ENCODE data around the gene SPCS2. TPM values are rescaled to one million over a fixed set of nuclear protein-coding genes. Genes with fewer than 3 reads are reported as not detected.
"Not testable (repeated sequence)": the region's sequence is repeated elsewhere in the genome, so short reads cannot be mapped to it uniquely, and the experiment has no call there.

The SPCS2 gene
- total and polyA plus RNA-seq, 4 donors, result 32.4 to 186 (median 59.6) TPM

DNA sequence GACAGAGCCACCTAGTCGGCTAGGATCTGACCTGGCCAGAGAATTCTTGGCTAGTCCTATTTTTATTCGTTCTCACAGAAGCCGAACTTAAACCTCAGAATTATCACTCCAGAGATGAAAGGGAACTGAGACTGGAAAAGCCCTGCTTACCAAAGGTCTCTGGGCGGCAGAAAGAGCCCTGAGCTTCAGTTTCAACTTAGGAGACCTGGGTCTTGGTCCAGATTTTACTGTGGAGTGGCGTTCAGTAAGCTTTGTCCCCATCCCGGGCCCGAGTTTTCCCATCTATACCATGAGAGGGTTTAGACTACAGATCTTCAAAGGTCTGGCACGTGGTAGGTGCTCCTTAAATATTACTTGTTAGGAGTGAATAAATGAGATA, 40.2 kb downstream of the SPCS2 start:
- peak overlapping the region; percentile 72 to 86 for H3K27ac ChIP-seq (ENCODE audit: low read depth in 1 of 2, low read length in 2 of 2)
- H3K27me3 ChIP-seq (ENCODE audit: control insufficient read depth in 4 of 4, insufficient read depth in 4 of 4, low read length in 3 of 4), result no peaks in the 10 kb centered on the region
- peaks cover 3 to 29% (median 20%) of the 10 kb centered on the region in 4 donors for H3K4me1 ChIP-seq (ENCODE audit: control insufficient read depth in 4 of 4, insufficient read depth in 4 of 4, low read length in 3 of 4)
- DNase-seq (ENCODE audit: low spot score), result no peak
- no peaks in the 10 kb centered on the region for H3K9me3 ChIP-seq (ENCODE audit: control insufficient read depth in 4 of 4, low read length in 3 of 4)
- 3% methylated on average over 8 of the region's 8 CpGs for WGBS
- H3K4me3 ChIP-seq (ENCODE audit: low read depth in 1 of 3, low read length in 3 of 3), result peak overlapping the region; percentile 45 to 92 (median 83)
- TF ChIP-seq, protein P1, sequence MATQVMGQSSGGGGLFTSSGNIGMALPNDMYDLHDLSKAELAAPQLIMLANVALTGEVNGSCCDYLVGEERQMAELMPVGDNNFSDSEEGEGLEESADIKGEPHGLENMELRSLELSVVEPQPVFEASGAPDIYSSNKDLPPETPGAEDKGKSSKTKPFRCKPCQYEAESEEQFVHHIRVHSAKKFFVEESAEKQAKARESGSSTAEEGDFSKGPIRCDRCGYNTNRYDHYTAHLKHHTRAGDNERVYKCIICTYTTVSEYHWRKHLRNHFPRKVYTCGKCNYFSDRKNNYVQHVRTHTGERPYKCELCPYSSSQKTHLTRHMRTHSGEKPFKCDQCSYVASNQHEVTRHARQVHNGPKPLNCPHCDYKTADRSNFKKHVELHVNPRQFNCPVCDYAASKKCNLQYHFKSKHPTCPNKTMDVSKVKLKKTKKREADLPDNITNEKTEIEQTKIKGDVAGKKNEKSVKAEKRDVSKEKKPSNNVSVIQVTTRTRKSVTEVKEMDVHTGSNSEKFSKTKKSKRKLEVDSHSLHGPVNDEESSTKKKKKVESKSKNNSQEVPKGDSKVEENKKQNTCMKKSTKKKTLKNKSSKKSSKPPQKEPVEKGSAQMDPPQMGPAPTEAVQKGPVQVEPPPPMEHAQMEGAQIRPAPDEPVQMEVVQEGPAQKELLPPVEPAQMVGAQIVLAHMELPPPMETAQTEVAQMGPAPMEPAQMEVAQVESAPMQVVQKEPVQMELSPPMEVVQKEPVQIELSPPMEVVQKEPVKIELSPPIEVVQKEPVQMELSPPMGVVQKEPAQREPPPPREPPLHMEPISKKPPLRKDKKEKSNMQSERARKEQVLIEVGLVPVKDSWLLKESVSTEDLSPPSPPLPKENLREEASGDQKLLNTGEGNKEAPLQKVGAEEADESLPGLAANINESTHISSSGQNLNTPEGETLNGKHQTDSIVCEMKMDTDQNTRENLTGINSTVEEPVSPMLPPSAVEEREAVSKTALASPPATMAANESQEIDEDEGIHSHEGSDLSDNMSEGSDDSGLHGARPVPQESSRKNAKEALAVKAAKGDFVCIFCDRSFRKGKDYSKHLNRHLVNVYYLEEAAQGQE (IDR thresholded peaks at IDR 0.05), result no peak
- TF ChIP-seq NR2F2 (IDR thresholded peaks at IDR 0.05), result no peak
- H3K36me3 ChIP-seq (ENCODE audit: control insufficient read depth in 4 of 4, insufficient read depth in 3 of 4, low read depth in 1 of 4, low read length in 3 of 4), result peaks cover 0 to 3% (median under 1%) of the 10 kb centered on the region in 4 donors
- H3K9ac ChIP-seq (ENCODE audit: low read depth in 1 of 2, low read length in 2 of 2), result peak overlapping the region; percentile 89

DNA sequence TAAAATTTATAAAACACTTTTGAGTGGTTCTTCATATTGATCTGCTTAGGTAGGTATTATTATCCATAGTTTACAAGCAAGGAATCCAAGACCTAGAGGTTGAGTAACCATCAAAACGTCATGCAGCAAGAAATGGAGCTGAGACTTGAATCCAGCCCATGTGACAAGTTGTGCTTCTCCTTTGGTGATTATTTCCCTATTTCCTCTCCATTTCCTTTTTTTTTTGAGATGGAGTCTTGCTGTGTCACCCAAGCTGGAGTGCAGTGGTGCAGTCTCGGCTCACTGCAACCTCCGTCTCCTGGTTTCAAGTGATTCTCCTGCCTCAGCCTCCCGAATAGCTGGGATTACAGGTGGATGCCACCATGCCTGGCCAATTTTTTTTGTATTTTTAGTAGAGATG, 41.1 kb downstream of the SPCS2 start:
- not testable (repeated sequence) for H3K36me3 ChIP-seq (ENCODE audit: control insufficient read depth in 4 of 4, insufficient read depth in 3 of 4, low read depth in 1 of 4, low read length in 3 of 4); H3K4me3 ChIP-seq (ENCODE audit: low read depth in 1 of 3, low read length in 3 of 3); H3K27me3 ChIP-seq (ENCODE audit: control insufficient read depth in 4 of 4, insufficient read depth in 4 of 4, low read length in 3 of 4); H3K9me3 ChIP-seq (ENCODE audit: control insufficient read depth in 4 of 4, low read length in 3 of 4); H3K9ac ChIP-seq (ENCODE audit: low read depth in 1 of 2, low read length in 2 of 2); DNase-seq (ENCODE audit: low spot score); H3K27ac ChIP-seq (ENCODE audit: low read depth in 1 of 2, low read length in 2 of 2)
- H3K4me1 ChIP-seq (ENCODE audit: control insufficient read depth in 4 of 4, insufficient read depth in 4 of 4, low read length in 3 of 4), result peaks cover 3 to 21% (median 13%) of the 10 kb centered on the region in 4 donors
- WGBS, result 86% methylated on average over 4 of the region's 4 CpGs

DNA sequence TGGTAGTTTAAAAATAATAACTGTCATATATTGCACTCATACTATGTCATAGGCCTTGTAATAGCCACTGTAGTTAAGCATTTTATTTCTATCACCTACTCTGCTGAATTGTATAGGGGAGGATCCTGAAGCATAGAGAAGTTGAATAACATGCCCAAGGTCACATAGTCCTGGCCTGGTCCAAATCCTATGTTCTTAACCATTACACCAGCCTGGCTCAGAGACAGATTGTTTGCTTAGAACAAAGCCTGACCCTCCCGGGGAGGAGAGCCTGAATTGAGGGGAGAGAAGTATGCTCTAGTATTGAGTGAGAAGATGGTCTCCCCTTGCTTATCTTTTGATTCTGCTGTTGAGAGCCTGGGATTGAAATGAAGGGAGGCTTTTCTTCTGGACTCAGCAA, 41.9 kb downstream of the SPCS2 start:
- no peak for DNase-seq (ENCODE audit: low spot score)
- Histone ChIP-seq H3K9ac (ENCODE audit: low read depth in 1 of 2, low read length in 2 of 2) (no peak overlapping the region), H3K4me3 (ENCODE audit: low read depth in 1 of 3, low read length in 3 of 3) (no peak overlapping the region), H3K36me3 (ENCODE audit: control insufficient read depth in 4 of 4, insufficient read depth in 3 of 4, low read depth in 1 of 4, low read length in 3 of 4) (peaks cover 2 to 13% (median 8%) of the 10 kb centered on the region in 4 donors), H3K27ac (ENCODE audit: low read depth in 1 of 2, low read length in 2 of 2) (no peak overlapping the region), H3K9me3 (ENCODE audit: control insufficient read depth in 4 of 4, low read length in 3 of 4) (no peaks in the 10 kb centered on the region), H3K4me1 (ENCODE audit: control insufficient read depth in 4 of 4, insufficient read depth in 4 of 4, low read length in 3 of 4) (peaks cover 3 to 21% (median 13%) of the 10 kb centered on the region in 4 donors), H3K27me3 (ENCODE audit: control insufficient read depth in 4 of 4, insufficient read depth in 4 of 4, low read length in 3 of 4) (no peaks in the 10 kb centered on the region)
- 31% methylated on average over 1 of the region's 1 CpG for WGBS
- TF ChIP-seq, protein P2, sequence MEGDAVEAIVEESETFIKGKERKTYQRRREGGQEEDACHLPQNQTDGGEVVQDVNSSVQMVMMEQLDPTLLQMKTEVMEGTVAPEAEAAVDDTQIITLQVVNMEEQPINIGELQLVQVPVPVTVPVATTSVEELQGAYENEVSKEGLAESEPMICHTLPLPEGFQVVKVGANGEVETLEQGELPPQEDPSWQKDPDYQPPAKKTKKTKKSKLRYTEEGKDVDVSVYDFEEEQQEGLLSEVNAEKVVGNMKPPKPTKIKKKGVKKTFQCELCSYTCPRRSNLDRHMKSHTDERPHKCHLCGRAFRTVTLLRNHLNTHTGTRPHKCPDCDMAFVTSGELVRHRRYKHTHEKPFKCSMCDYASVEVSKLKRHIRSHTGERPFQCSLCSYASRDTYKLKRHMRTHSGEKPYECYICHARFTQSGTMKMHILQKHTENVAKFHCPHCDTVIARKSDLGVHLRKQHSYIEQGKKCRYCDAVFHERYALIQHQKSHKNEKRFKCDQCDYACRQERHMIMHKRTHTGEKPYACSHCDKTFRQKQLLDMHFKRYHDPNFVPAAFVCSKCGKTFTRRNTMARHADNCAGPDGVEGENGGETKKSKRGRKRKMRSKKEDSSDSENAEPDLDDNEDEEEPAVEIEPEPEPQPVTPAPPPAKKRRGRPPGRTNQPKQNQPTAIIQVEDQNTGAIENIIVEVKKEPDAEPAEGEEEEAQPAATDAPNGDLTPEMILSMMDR (IDR thresholded peaks at IDR 0.05; ENCODE audit: low read depth, low read length, missing input control), result no peak
- TF ChIP-seq HNF4G (IDR thresholded peaks at IDR 0.05) (no peak), SP1 (IDR thresholded peaks at IDR 0.05) (no peak)

DNA sequence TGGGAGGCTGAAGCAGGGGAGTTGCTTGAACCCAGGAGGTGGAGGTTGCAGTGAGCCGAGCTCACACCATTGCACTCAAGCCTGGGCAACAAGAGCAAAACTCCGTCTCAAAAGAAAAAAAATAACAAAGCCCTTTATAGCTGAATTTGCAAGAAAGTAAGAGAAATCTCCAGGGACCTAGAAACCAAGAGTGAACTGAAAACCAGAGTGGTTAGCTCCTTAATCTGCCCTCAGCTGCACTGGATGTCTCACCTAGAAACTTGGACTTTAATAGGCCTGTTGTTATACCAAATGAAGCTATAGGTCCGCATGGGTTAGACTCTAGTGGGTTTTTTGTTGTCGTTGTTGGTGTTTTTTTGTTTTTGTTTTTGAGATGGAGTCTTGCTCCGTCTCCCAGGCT, 43.8 kb downstream of the SPCS2 start:
- H3K36me3 ChIP-seq (ENCODE audit: control insufficient read depth in 4 of 4, insufficient read depth in 3 of 4, low read depth in 1 of 4, low read length in 3 of 4), result peaks cover 3 to 17% (median 15%) of the 10 kb centered on the region in 4 donors
- H3K4me1 ChIP-seq (ENCODE audit: control insufficient read depth in 4 of 4, insufficient read depth in 4 of 4, low read length in 3 of 4), result peaks cover 3 to 21% (median 13%) of the 10 kb centered on the region in 4 donors
- WGBS, result 97% methylated on average over 5 of the region's 5 CpGs
- no peak overlapping the region for H3K27ac ChIP-seq (ENCODE audit: low read depth in 1 of 2, low read length in 2 of 2)
- no peak overlapping the region for H3K9ac ChIP-seq (ENCODE audit: low read depth in 1 of 2, low read length in 2 of 2)
- no peaks in the 10 kb centered on the region for H3K27me3 ChIP-seq (ENCODE audit: control insufficient read depth in 4 of 4, insufficient read depth in 4 of 4, low read length in 3 of 4)
- H3K9me3 ChIP-seq (ENCODE audit: control insufficient read depth in 4 of 4, low read length in 3 of 4), result no peaks in the 10 kb centered on the region
- DNase-seq (ENCODE audit: low spot score), result no peak
- H3K4me3 ChIP-seq (ENCODE audit: low read depth in 1 of 3, low read length in 3 of 3), result no peak overlapping the region
- no peak for TF ChIP-seq JUND (IDR thresholded peaks at IDR 0.05)
- no peak for TF ChIP-seq RXRA (IDR thresholded peaks at IDR 0.05)
- no peak for TF ChIP-seq NR2F2 (IDR thresholded peaks at IDR 0.05)
- TF ChIP-seq, protein P3, sequence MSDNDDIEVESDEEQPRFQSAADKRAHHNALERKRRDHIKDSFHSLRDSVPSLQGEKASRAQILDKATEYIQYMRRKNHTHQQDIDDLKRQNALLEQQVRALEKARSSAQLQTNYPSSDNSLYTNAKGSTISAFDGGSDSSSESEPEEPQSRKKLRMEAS (IDR thresholded peaks at IDR 0.05), result no peak
- TF ChIP-seq RAD21 (IDR thresholded peaks at IDR 0.05), result no peak
- TF ChIP-seq HNF4G (IDR thresholded peaks at IDR 0.05), result no peak
- TF ChIP-seq GABPA (IDR thresholded peaks at IDR 0.05 in 1 of 2, conservative IDR thresholded peaks at IDR 0.05 in 1 of 2), result no peak
- TF ChIP-seq, protein P4, sequence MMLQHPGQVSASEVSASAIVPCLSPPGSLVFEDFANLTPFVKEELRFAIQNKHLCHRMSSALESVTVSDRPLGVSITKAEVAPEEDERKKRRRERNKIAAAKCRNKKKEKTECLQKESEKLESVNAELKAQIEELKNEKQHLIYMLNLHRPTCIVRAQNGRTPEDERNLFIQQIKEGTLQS (IDR thresholded peaks at IDR 0.05), result no peak
- TF ChIP-seq, protein P1 (IDR thresholded peaks at IDR 0.05), result no peak
